ENCODE measurements around the gene RTL10.
A peak's percentile ranks its signal among the peaks of the same experiment; 100 is the strongest.
"Not testable (repeated sequence)": the region's sequence is repeated elsewhere in the genome, so short reads cannot be mapped to it uniquely, and the experiment has no call there.

The RTL10 gene

GRCh38 chr22:19843857-19844376 lies 10.8 kb downstream of the RTL10 start:
- H3K36me3 Mint-ChIP-seq (ENCODE audit: insufficient read depth): peaks cover 6% of the 10 kb centered on the region
- no peak for ATAC-seq (replicated peaks)
- H3K9me3 Mint-ChIP-seq: no peaks in the 10 kb centered on the region
- no peak for DNase-seq
- peak overlapping the region; percentile 25 to 69 for H3K27ac Mint-ChIP-seq
- peak overlapping the region in 1 of 2 donors; percentile 61 for H3K4me3 Mint-ChIP-seq
- peaks cover 3 to 20% of the 10 kb centered on the region in 2 donors for H3K4me1 Mint-ChIP-seq (ENCODE audit: low read depth in 2 of 2)
- no peaks in the 10 kb centered on the region for H3K27me3 Mint-ChIP-seq

- Mint-ChIP-seq H3K36me3 (ENCODE audit: insufficient read depth) (peaks cover 6% of the 10 kb centered on the region), H3K4me3 (no peak overlapping the region), H3K9me3 (no peaks in the 10 kb centered on the region), H3K4me1 (ENCODE audit: low read depth in 2 of 2) (peaks cover 3 to 17% of the 10 kb centered on the region in 2 donors), H3K27ac (no peak overlapping the region), H3K27me3 (no peaks in the 10 kb centered on the region)
- ATAC-seq (replicated peaks) (no peak), DNase-seq (no peak)
Observed at GRCh38 chr22:19843107-19843856, 11.4 kb downstream of the RTL10 start.

DNA sequence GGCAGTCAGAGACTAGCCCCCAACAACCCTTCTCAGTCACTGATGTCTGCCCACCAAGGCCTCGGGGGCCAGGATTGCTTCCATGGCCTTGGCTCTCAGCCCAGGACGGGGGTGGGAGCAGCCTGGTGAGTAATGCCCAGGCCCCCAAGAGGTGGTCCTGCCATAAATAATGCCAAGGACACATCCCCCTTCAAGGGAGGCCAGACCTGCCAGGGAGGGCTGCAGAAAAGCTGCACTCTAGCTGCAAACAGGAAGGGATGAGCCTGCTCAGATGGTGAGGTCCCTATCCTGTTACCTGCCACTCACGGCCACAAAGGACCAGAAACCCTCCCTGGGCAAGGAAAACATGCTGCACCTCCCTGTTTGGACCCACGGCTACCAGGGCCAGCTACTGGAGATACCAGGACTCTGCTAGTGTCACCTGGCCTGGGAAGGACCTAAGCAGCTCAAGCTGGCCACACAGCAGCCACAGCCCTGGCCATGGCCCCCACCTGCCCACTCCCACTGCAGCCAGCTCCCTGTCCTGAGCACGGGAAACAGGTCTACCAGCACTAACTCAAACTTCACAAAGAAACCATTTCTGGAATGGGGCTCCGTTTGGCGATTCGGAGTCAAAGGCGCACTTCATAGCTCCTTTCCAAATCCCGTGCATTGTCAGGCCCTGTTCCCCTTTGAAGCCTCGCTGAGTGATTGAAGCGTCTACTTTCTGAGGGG lies 12.1 kb downstream of the RTL10 start:
- H3K4me3 Mint-ChIP-seq: no peak overlapping the region
- peaks cover 0 to 17% of the 10 kb centered on the region in 2 donors for H3K4me1 Mint-ChIP-seq (ENCODE audit: low read depth in 2 of 2)
- peaks cover 6% of the 10 kb centered on the region for H3K36me3 Mint-ChIP-seq (ENCODE audit: insufficient read depth)
- H3K27me3 Mint-ChIP-seq: no peaks in the 10 kb centered on the region
- H3K27ac Mint-ChIP-seq: peak overlapping the region in 1 of 2 donors; percentile 49
- H3K9me3 Mint-ChIP-seq: no peaks in the 10 kb centered on the region
- DNase-seq (no peak), ATAC-seq (replicated peaks) (no peak)

DNA sequence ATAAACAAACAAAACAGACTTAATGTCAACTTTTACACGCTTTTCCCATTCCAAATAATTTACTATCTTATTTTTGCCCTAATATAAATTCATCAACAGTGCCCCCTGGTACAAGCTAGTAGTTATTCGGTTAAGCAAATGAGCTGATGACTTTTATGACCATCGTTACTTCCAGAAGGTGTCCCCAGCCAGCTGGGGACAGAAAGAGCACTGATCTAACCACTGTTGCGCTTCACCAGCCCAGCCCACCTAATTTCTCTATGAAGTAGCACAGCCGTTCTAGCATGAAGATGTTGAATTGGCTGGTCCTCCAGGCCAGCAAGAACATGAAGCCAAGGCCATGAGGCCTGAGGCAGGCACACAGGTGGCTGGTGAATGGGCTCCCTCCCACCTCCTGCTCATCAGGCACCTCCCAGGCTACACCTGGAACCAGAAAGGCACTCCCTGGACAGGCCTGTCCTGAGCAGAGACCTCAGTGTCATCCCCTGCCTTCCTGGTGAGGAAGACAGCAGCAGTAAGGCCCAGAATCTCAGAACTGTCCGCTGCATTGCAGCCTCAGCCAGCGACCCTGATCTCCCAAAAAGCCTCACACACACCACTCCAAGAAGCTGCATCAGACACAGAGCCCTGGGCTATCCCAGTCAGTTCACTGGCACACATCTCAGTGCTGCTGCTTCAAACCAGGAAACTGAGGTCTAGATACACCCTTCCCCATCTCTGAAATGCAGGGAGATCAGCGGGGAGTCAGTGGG lies 12.9 kb downstream of the RTL10 start:
- peaks cover 0 to 16% of the 10 kb centered on the region in 2 donors for H3K4me1 Mint-ChIP-seq (ENCODE audit: low read depth in 2 of 2)
- H3K4me3 Mint-ChIP-seq: no peak overlapping the region
- no peaks in the 10 kb centered on the region for H3K27me3 Mint-ChIP-seq
- peak overlapping the region; percentile 9 to 62 for H3K27ac Mint-ChIP-seq
- no peaks in the 10 kb centered on the region for H3K9me3 Mint-ChIP-seq
- no peak for ATAC-seq (replicated peaks)
- DNase-seq: no peak
- H3K36me3 Mint-ChIP-seq (ENCODE audit: insufficient read depth): peaks cover 3% of the 10 kb centered on the region

DNA sequence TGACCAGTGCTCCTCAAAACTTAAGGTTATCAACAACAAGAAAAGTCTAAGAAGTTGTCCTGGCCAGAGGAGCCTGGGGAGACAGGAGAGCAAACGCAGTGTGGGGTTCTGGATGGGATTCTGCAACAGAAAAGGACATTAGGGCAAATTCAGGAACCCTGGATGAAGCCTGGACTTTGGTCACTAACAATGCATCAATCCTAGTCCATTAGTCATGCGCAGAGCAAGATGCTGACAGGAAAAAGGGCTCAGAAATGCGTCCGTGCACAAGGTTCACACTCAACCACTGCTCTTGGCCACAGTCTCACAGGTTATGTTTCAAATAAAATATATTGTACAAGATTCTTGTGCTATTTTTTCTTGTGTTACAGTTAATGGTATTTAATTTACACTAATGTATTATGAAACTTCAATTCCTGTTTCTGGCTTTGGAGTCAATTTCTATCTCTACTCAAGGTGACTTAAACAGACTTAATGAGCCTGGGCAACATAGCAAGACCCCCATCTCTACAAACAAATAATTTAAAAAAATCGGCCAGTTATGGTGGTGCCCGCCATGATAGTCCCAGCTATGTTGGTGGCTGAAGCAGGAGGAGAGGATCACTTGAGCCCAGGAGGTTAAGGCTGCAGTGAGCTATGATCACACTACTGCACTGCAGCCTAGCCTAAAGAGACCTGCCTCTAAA lies 13.6 kb downstream of the RTL10 start:
- no peaks in the 10 kb centered on the region for H3K9me3 Mint-ChIP-seq
- no peaks in the 10 kb centered on the region for H3K36me3 Mint-ChIP-seq (ENCODE audit: insufficient read depth)
- ATAC-seq (replicated peaks): no peak
- H3K27ac Mint-ChIP-seq: peak overlapping the region; percentile 9 to 62
- no peak overlapping the region for H3K4me3 Mint-ChIP-seq
- H3K4me1 Mint-ChIP-seq (ENCODE audit: low read depth in 2 of 2): peaks cover 0 to 16% of the 10 kb centered on the region in 2 donors
- H3K27me3 Mint-ChIP-seq: no peaks in the 10 kb centered on the region
- no peak for DNase-seq

DNA sequence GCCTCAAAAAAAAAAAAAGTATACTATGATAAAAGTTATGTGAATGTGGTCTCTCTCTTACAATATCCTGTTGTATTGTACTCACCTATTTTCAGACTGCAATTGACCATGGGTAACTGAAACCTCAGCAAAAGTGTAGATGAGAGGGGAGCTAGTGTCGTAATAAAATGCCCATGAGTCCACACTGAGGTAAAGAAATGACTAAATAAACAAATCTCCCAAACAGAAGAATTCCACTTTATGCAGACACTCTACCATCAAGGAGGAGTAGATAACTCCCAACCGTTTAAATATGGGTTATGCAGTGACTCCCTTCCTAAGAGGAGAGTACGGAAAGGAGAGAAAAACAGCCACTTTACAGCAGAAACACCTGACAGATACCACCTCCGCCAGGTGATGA lies 14.6 kb downstream of the RTL10 start:
- DNase-seq (no peak), ATAC-seq (replicated peaks) (no peak)
- Mint-ChIP-seq H3K4me1 (ENCODE audit: low read depth in 2 of 2) (peaks cover 0 to 13% of the 10 kb centered on the region in 2 donors), H3K4me3 (no peak overlapping the region), H3K27me3 (no peaks in the 10 kb centered on the region), H3K27ac (no peak overlapping the region), H3K9me3 (no peaks in the 10 kb centered on the region), H3K36me3 (ENCODE audit: insufficient read depth) (no peaks in the 10 kb centered on the region)

- H3K36me3 Mint-ChIP-seq (ENCODE audit: insufficient read depth): no peaks in the 10 kb centered on the region
- H3K4me3 Mint-ChIP-seq: no peak overlapping the region
- H3K9me3 Mint-ChIP-seq: no peaks in the 10 kb centered on the region
- no peak for ATAC-seq (replicated peaks)
- H3K27ac Mint-ChIP-seq: no peak overlapping the region
- H3K4me1 Mint-ChIP-seq (ENCODE audit: low read depth in 2 of 2): peaks cover 0 to 3% of the 10 kb centered on the region in 2 donors
- no peak for DNase-seq
- no peaks in the 10 kb centered on the region for H3K27me3 Mint-ChIP-seq
Observed at GRCh38 chr22:19837915-19838314, 16.8 kb downstream of the RTL10 start.

DNA sequence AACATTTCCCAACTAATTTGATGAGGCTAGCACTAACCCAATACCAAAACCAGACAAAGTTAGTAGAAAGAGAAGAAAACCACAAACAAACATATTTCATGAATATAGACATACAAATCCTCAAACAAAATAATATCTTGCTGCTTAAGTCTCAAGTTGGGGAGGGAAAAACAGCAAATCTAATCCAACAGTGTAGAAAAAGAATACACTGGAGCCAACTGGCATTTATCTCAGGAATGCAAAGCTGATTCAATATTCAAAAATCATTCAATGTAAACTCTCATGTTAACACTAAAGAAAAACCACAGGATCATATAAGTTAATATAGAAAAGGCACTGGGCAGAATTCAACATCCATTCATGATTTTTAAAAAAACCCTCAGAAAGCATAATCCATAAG lies 18.2 kb downstream of the RTL10 start:
- H3K4me3 Mint-ChIP-seq: no peak overlapping the region
- H3K36me3 Mint-ChIP-seq (ENCODE audit: insufficient read depth): no peaks in the 10 kb centered on the region
- DNase-seq (no peak), ATAC-seq (replicated peaks) (no peak)
- peak overlapping the region; percentile 22 to 30 for H3K27ac Mint-ChIP-seq
- H3K27me3 Mint-ChIP-seq: no peaks in the 10 kb centered on the region
- H3K4me1 Mint-ChIP-seq (ENCODE audit: low read depth in 2 of 2): no peaks in the 10 kb centered on the region
- no peaks in the 10 kb centered on the region for H3K9me3 Mint-ChIP-seq

DNA sequence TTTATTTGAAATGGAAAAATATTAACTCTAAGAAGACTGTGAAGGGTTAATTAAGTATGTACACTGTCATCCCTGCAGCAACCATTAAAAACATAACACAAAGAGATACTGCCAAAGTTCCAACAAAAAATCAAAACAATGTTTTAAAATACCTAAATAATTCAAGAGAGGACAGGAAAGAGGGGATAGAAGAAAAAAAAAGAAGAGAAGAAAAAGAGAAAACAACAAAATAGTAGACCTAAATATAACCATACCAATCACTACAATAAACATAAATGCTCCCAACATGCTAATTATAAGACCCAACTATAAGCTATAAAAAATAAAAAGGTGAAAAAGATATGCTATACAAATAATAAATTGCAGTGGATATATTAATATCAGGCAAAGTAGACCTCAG lies 20.1 kb downstream of the RTL10 start:
- ATAC-seq (replicated peaks): no peak
- Mint-ChIP-seq H3K4me3 (no peak overlapping the region), H3K27ac (no peak overlapping the region), H3K36me3 (ENCODE audit: insufficient read depth) (no peaks in the 10 kb centered on the region), H3K9me3 (no peaks in the 10 kb centered on the region), H3K4me1 (ENCODE audit: low read depth in 2 of 2) (no peaks in the 10 kb centered on the region), H3K27me3 (no peaks in the 10 kb centered on the region)
- DNase-seq: no peak

DNA sequence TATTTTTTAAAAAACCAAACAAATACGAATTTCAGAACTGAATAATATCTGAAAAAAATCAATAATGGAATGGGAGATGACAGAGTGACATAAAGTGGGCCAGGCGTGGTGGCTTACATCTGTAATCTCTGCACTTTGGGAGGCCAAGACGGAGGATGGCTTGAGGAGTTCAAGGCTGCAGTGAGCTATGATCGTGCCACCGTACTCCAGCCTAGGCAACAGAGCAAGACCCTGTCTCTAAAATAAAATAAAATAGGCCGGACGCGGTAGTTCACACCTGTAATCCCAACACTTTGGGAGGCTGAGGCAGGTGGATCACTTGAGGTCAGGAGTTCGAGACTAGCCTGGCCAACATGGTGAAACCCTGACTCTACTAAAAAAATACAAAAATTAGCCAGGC lies 21.3 kb downstream of the RTL10 start:
- H3K4me1 Mint-ChIP-seq (ENCODE audit: low read depth in 2 of 2); H3K9me3 Mint-ChIP-seq; H3K27me3 Mint-ChIP-seq; H3K36me3 Mint-ChIP-seq (ENCODE audit: insufficient read depth); DNase-seq; H3K27ac Mint-ChIP-seq; H3K4me3 Mint-ChIP-seq; ATAC-seq (replicated peaks): not testable (repeated sequence)

GRCh38 chr22:19832476-19833108 lies 22.1 kb downstream of the RTL10 start:
- no peak for DNase-seq
- H3K36me3 Mint-ChIP-seq (ENCODE audit: insufficient read depth): no peaks in the 10 kb centered on the region
- no peaks in the 10 kb centered on the region for H3K27me3 Mint-ChIP-seq
- H3K4me1 Mint-ChIP-seq (ENCODE audit: low read depth in 2 of 2): no peaks in the 10 kb centered on the region
- H3K9me3 Mint-ChIP-seq: no peaks in the 10 kb centered on the region
- H3K4me3 Mint-ChIP-seq: no peak overlapping the region
- no peak for ATAC-seq (replicated peaks)
- H3K27ac Mint-ChIP-seq: peak overlapping the region in 1 of 2 donors; percentile 46

GRCh38 chr22:19831979-19832378 lies 22.7 kb downstream of the RTL10 start:
- H3K27me3 Mint-ChIP-seq; H3K9me3 Mint-ChIP-seq; H3K27ac Mint-ChIP-seq; ATAC-seq (replicated peaks); H3K36me3 Mint-ChIP-seq (ENCODE audit: insufficient read depth); H3K4me3 Mint-ChIP-seq; DNase-seq; H3K4me1 Mint-ChIP-seq (ENCODE audit: low read depth in 2 of 2): not testable (repeated sequence)

DNA sequence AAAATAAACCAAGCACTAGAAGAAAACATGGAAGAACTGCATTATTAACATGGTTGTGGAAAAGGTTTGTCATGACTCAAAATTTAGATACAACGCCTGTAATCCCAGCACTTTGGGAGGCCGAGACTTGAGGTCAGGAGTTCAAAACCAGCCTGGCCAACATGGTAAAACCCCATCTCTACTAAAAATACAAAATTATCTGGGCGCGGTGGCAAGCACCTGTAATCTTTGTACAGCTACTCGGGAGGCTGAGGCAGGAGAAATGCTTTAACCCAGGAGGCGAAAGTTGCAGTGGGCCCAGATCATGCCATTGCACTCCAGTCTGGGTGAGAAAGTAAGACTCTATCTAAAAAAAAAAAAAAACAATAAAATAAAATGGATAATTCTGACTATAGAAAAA lies 23.7 kb downstream of the RTL10 start:
- no peak overlapping the region for H3K4me3 Mint-ChIP-seq

More for the DNA sequence above, 23.7 kb downstream of the RTL10 start:
- Mint-ChIP-seq H3K36me3 (ENCODE audit: insufficient read depth) (no peaks in the 10 kb centered on the region), H3K27ac (no peak overlapping the region), H3K4me1 (ENCODE audit: low read depth in 2 of 2) (peaks cover 0 to 4% of the 10 kb centered on the region in 2 donors), H3K9me3 (no peaks in the 10 kb centered on the region), H3K27me3 (no peaks in the 10 kb centered on the region)
- ATAC-seq (replicated peaks): no peak
- DNase-seq: no peak

All from effector memory CD8-positive, alpha-beta T cell (primary cell).